Activated T-cell treated with anti-CD3 and anti-CD28 coated beads, Interleukin-2, amount 50 U/mL, for 1 hour (primary cell): ENCODE measurements around the gene ELP1.

Experiments used
- DNase-seq: peaks from one replicate; pipeline ENCODE4 v3.0.0-alpha.2; 2020

ELP1 gene

GRCh38 chr9:108882052-108882888 lies 51.7 kb downstream of the ELP1 start:
- no peak for DNase-seq

GRCh38 chr9:108880738-108881316 lies 53.1 kb downstream of the ELP1 start:
- no peak for DNase-seq

- no peak for DNase-seq
These were observed 56.4 kb downstream of the ELP1 start for GRCh38 chr9:108877524-108877923.

- no peak for DNase-seq
These were observed 57.5 kb downstream of the ELP1 start for GRCh38 chr9:108876425-108876824.

GRCh38 chr9:108874058-108874788 lies 59.7 kb downstream of the ELP1 start:
- no peak for DNase-seq

- no peak for DNase-seq
These were observed 64.7 kb downstream of the ELP1 start for GRCh38 chr9:108869092-108869725.

GRCh38 chr9:108867829-108868228 lies 66.1 kb downstream of the ELP1 start:
- DNase-seq, result no peak

- DNase-seq, result no peak
These were observed 66.8 kb downstream of the ELP1 start for GRCh38 chr9:108867116-108867515.

- DNase-seq, result no peak
These were observed 67.9 kb downstream of the ELP1 start for GRCh38 chr9:108866001-108866420.

- no peak for DNase-seq
These were observed 68.9 kb downstream of the ELP1 start for GRCh38 chr9:108865037-108865436.

- no peak for DNase-seq
These were observed 69.5 kb downstream of the ELP1 start for GRCh38 chr9:108864446-108864845.

GRCh38 chr9:108863891-108864290 lies 70.0 kb downstream of the ELP1 start:
- no peak for DNase-seq

- no peak for DNase-seq
These were observed 71.9 kb downstream of the ELP1 start, which contains the start of gene ACTL7A for GRCh38 chr9:108861997-108862396. ACTL7A (plus strand) TSS chr9:108862266; CDS start chr9:108862323, 57 bp downstream.

GRCh38 chr9:108861464-108861863 lies 72.5 kb downstream of the ELP1 start:
- DNase-seq, result no peak

- DNase-seq, result no peak
These were observed 73.2 kb downstream of the ELP1 start for GRCh38 chr9:108860764-108861163.

GRCh38 chr9:108860354-108860753 lies 73.6 kb downstream of the ELP1 start:
- DNase-seq, result no peak

- DNase-seq, result no peak
These were observed 74.3 kb downstream of the ELP1 start for GRCh38 chr9:108859459-108860114.

GRCh38 chr9:108857572-108857971 lies 76.4 kb downstream of the ELP1 start:
- DNase-seq, result no peak

GRCh38 chr9:108855888-108856287 lies 78.0 kb downstream of the ELP1 start, which contains the start of gene ACTL7B:
ACTL7B (minus strand) TSS chr9:108855986; CDS start chr9:108855930, 56 bp downstream.
- DNase-seq, result no peak

- no peak for DNase-seq
These were observed 78.4 kb downstream of the ELP1 start for GRCh38 chr9:108855529-108855886.

GRCh38 chr9:108854641-108855528 lies 79.0 kb downstream of the ELP1 start:
- DNase-seq, result no peak

- DNase-seq, result no peak
These were observed 79.8 kb downstream of the ELP1 start for GRCh38 chr9:108854094-108854493.
